Measurements from ENCODE around the gene CUZD1. TPM values are rescaled to one million over a fixed set of nuclear protein-coding genes. Genes with fewer than 3 reads are reported as not detected.

Gene CUZD1
- polyA plus RNA-seq, 1 donor from 2014 or later, result not detected

GRCh38 chr10:122864901-122865300 is 19.2 kb upstream of the CUZD1 start:
- H2AFZ ChIP-seq (ENCODE audit: low read depth, low read length), result no peak overlapping the region
- TF ChIP-seq MXI1 (conservative IDR thresholded peaks at IDR 0.05; ENCODE audit: poor library complexity, severe bottlenecking) (no peak), SMC3 (conservative IDR thresholded peaks at IDR 0.05; ENCODE audit: poor library complexity) (no peak), RAD21 (conservative IDR thresholded peaks at IDR 0.05) (no peak), POLR2AphosphoS5 (IDR thresholded peaks at IDR 0.05) (no peak), CTCF (IDR thresholded peaks at IDR 0.05; ENCODE audit: poor library complexity, severe bottlenecking) (no peak), REST (IDR thresholded peaks at IDR 0.05; ENCODE audit: borderline replicate concordance) (no peak), TAF1 (IDR thresholded peaks at IDR 0.05; ENCODE audit: low read depth) (no peak), EZH2 (IDR thresholded peaks at IDR 0.05; ENCODE audit: borderline replicate concordance, insufficient read depth, low read length, poor library complexity, severe bottlenecking) (no peak), EP300 (conservative IDR thresholded peaks at IDR 0.05; ENCODE audit: poor library complexity, severe bottlenecking) (no peak)
- no peak overlapping the region for H3K4me3 ChIP-seq (ENCODE audit: low read length)
- H3F3A ChIP-seq (ENCODE audit: insufficient read depth, low read length, poor library complexity, severe bottlenecking), result no peaks in the 10 kb centered on the region
- H3K36me3 ChIP-seq (ENCODE audit: insufficient read depth, low read length), result no peaks in the 10 kb centered on the region
- no peak overlapping the region for H3K4me2 ChIP-seq (ENCODE audit: low read length)
- no peak overlapping the region for H3K9ac ChIP-seq (ENCODE audit: low read length)
- no peaks in the 10 kb centered on the region for H3K27me3 ChIP-seq (ENCODE audit: insufficient read depth, low read depth, low read length)
- H4K20me1 ChIP-seq (ENCODE audit: insufficient read depth), result no peaks in the 10 kb centered on the region
- no peaks in the 10 kb centered on the region for H3K9me2 ChIP-seq (ENCODE audit: insufficient read depth, low read length)
- H3K79me2 ChIP-seq (replicated peaks; ENCODE audit: insufficient read depth, low read length), result no peaks in the 10 kb centered on the region
- no peak overlapping the region for H3K27ac ChIP-seq (ENCODE audit: low read length)
- no peaks in the 10 kb centered on the region for H3K9me3 ChIP-seq (ENCODE audit: low read length)

- Histone ChIP-seq H3K79me2 (replicated peaks; ENCODE audit: insufficient read depth, low read length) (no peaks in the 10 kb centered on the region), H4K20me1 (ENCODE audit: insufficient read depth) (no peaks in the 10 kb centered on the region), H3K36me3 (ENCODE audit: insufficient read depth, low read length) (no peaks in the 10 kb centered on the region), H2AFZ (ENCODE audit: low read depth, low read length) (no peak overlapping the region), H3K4me2 (ENCODE audit: low read length) (no peak overlapping the region), H3K9ac (ENCODE audit: low read length) (no peak overlapping the region), H3K9me2 (ENCODE audit: insufficient read depth, low read length) (no peaks in the 10 kb centered on the region), H3K27ac (ENCODE audit: low read length) (no peak overlapping the region), H3K9me3 (ENCODE audit: low read length) (no peaks in the 10 kb centered on the region), H3F3A (ENCODE audit: insufficient read depth, low read length, poor library complexity, severe bottlenecking) (no peaks in the 10 kb centered on the region), H3K4me3 (ENCODE audit: low read length) (no peak overlapping the region), H3K27me3 (ENCODE audit: insufficient read depth, low read depth, low read length) (no peaks in the 10 kb centered on the region)
- no peak for TF ChIP-seq CTCF (IDR thresholded peaks at IDR 0.05; ENCODE audit: poor library complexity, severe bottlenecking)
- TF ChIP-seq MXI1 (conservative IDR thresholded peaks at IDR 0.05; ENCODE audit: poor library complexity, severe bottlenecking), result no peak
- TF ChIP-seq TAF1 (IDR thresholded peaks at IDR 0.05; ENCODE audit: low read depth), result no peak
- no peak for TF ChIP-seq REST (IDR thresholded peaks at IDR 0.05; ENCODE audit: borderline replicate concordance)
- TF ChIP-seq RAD21 (conservative IDR thresholded peaks at IDR 0.05), result no peak
- no peak for TF ChIP-seq EP300 (conservative IDR thresholded peaks at IDR 0.05; ENCODE audit: poor library complexity, severe bottlenecking)
Measured at GRCh38 chr10:122864194-122864592, 18.5 kb upstream of the CUZD1 start.

All from neural cell (in vitro differentiated cells).